Measurements from ENCODE around the gene PHF21A.

GRCh38 chr11:45939836-45940235, 181.4 kb downstream of the PHF21A start:
- TF ChIP-seq POLR2AphosphoS5 (IDR thresholded peaks at IDR 0.05; ENCODE audit: borderline replicate concordance, low read depth, low read length) (no peak), EZH2 (IDR thresholded peaks at IDR 0.05) (no peak)
